Loucy (cell line): ENCODE results near the gene TRAT1.

Experiments used
- CTCF ChIP-seq: fragments of 200-600 bp; sonication (generic); conservative IDR thresholded peaks from 2 replicates; pipeline ENCODE4 v1.5.1; 2014; ENCODE audit warnings: mild to moderate bottlenecking, antibody characterized with exemption, low read length
- EZH2phosphoT487 ChIP-seq: fragments of 200-600 bp; IDR thresholded peaks from 2 replicates; pipeline ENCODE4 v1.6.1; 2018; ENCODE audit warnings: antibody characterized with exemption, mild to moderate bottlenecking, moderate library complexity, borderline replicate concordance

- TF ChIP-seq CTCF (no peak), EZH2phosphoT487 (no peak)
Measured at GRCh38 chr3:108806316-108806715, 16.3 kb upstream of the TRAT1 start.
